Upper lobe of left lung (tissue), 6 donors: Measurements from ENCODE around the gene TJP2. TPM values are rescaled to one million over a fixed set of nuclear protein-coding genes. Genes with fewer than 3 reads are reported as not detected.
A peak's percentile ranks its signal among the peaks of the same experiment; 100 is the strongest.

Experiments
- ATAC-seq, 2 donors: fragments of 200-7000 bp; cut with Tn5 transposase; one replicate each; pipeline ENCODE4 v1.9.1; 2022; ENCODE audit warnings: mild to moderate bottlenecking in 2 of 2, moderate library complexity in 2 of 2; ENCODE audit not compliant: low FRiP score in 2 of 2
- DNase-seq, 2 donors: peaks; one replicate each; pipeline ENCODE4 v3.0.0-alpha.2; 2019 to 2020
- H3K27ac ChIP-seq, 4 donors: fragments of 200-600 bp; sonication (generic); one replicate each; pipeline ENCODE4 v1.5.1; 2016 to 2019
- H3K27me3 ChIP-seq, 4 donors: fragments of 200-600 bp; sonication (generic); one replicate each; pipeline ENCODE4 v1.5.1; 2017 to 2019
- H3K36me3 ChIP-seq, 4 donors: fragments of 200-600 bp; sonication (generic); one replicate each; pipeline ENCODE4 v1.5.1; 2016 to 2019
- H3K4me1 ChIP-seq, 4 donors: fragments of 200-600 bp; sonication (generic); one replicate each; pipeline ENCODE4 v1.5.1; 2018 to 2019
- H3K4me3 ChIP-seq, 4 donors: fragments of 200-600 bp; sonication (generic); one replicate each; pipeline ENCODE4 v1.5.1; 2017 to 2019; ENCODE audit warnings: mild to moderate bottlenecking in 2 of 4, moderate library complexity in 1 of 4
- H3K9me3 ChIP-seq, 4 donors: fragments of 200-600 bp; sonication (generic); one replicate each; pipeline ENCODE4 v1.5.1; 2018 to 2019
- EP300 ChIP-seq, 4 donors: sonication (generic); formaldehyde crosslinking; IDR thresholded peaks; one replicate each; pipeline ENCODE4 v1.5.1; 2017; ENCODE audit warnings: antibody characterized with exemption in 4 of 4, control low read depth in 2 of 4
- POLR2A ChIP-seq, 4 donors: fragments of 450-650 bp; IDR thresholded peaks; one replicate each; pipeline ENCODE4 v1.5.1; 2016 to 2017; ENCODE audit warnings: antibody characterized with exemption in 4 of 4, mild to moderate bottlenecking in 2 of 4
- POLR2AphosphoS5 ChIP-seq, 2 donors: sonication (generic); formaldehyde crosslinking; IDR thresholded peaks; one replicate each; pipeline ENCODE4 v1.5.1; 2017; ENCODE audit warnings: antibody characterized with exemption in 2 of 2
- WGBS, 2 donors: methylation state at CpG; one replicate each; pipeline ENCODE4 v1.1.5; 2017 to 2018; 5-methylcytosine and 5-hydroxymethylcytosine counted together
- total RNA-seq, 6 donors: library from RNA; depleted of rRNA in 4 of 6; stranded (reverse); fragments of >200 nt in 4 of 6; gene quantifications; one replicate each; pipeline versions ENCODE4 v1.1.0 to v1.2.1, GENCODE V29; 2016 to 2021
- TF ChIP-seq, protein P1 (sequence below), 6 experiments: fragments of 450-650 bp in 4 of 6; fragments of 200-600 bp in 2 of 6; sonication (generic) in 2 of 6; IDR thresholded peaks; one replicate each; pipeline ENCODE4 v1.5.1; 2016 to 2019; ENCODE audit warnings: antibody characterized with exemption in 6 of 6
- donor health status: DM: no; HTN: no; CAD: no; lungs with moderate emphysema.
- donor health status: DM: no; HTN: yes; CAD: no; lungs with severe emphysema.

TJP2 gene
- total RNA-seq, 6 donors from 2014 or later, result 98.3 to 270 (median 185) TPM

DNA sequence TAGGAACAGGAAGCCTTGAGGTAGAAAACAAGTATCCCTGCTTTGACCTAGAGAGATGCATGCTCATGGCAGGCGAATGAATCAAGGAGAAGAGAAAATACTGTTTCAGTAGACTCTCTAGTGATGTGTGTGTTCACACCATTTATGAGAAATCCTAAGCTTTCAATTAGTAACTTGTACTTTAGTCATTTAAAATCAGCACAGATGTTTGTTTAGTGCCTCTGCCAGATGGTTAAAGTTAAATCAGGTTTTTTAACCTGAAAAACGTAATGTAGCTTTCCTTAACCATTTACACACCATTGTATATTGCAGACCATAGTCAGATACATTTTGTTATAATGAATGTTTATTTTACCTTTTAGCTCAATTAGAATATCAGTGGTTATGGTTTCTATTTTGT lies 5.0 kb downstream of the TJP2 start:
- 57 to 60% methylated on average over 2 of the region's 2 CpGs for WGBS, 2 donors
- TF ChIP-seq POLR2A (IDR thresholded peaks at IDR 0.05) (no peak), EP300 (IDR thresholded peaks at IDR 0.05) (no peak), POLR2AphosphoS5 (IDR thresholded peaks at IDR 0.05) (no peak)
- TF ChIP-seq, protein P1, sequence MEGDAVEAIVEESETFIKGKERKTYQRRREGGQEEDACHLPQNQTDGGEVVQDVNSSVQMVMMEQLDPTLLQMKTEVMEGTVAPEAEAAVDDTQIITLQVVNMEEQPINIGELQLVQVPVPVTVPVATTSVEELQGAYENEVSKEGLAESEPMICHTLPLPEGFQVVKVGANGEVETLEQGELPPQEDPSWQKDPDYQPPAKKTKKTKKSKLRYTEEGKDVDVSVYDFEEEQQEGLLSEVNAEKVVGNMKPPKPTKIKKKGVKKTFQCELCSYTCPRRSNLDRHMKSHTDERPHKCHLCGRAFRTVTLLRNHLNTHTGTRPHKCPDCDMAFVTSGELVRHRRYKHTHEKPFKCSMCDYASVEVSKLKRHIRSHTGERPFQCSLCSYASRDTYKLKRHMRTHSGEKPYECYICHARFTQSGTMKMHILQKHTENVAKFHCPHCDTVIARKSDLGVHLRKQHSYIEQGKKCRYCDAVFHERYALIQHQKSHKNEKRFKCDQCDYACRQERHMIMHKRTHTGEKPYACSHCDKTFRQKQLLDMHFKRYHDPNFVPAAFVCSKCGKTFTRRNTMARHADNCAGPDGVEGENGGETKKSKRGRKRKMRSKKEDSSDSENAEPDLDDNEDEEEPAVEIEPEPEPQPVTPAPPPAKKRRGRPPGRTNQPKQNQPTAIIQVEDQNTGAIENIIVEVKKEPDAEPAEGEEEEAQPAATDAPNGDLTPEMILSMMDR (IDR thresholded peaks at IDR 0.05), result no peak
- peak overlapping the region in 1 of 4 donors; percentile 19 for H3K27ac ChIP-seq
- peaks cover 48 to 70% (median 58%) of the 10 kb centered on the region in 4 donors for H3K4me1 ChIP-seq
- DNase-seq, result no peak
- H3K36me3 ChIP-seq, result peaks cover 0 to 1% (median 0%) of the 10 kb centered on the region in 4 donors
- no peak for ATAC-seq
- no peaks in the 10 kb centered on the region for H3K27me3 ChIP-seq
- H3K4me3 ChIP-seq, result no peak overlapping the region
- H3K9me3 ChIP-seq, result no peaks in the 10 kb centered on the region

DNA sequence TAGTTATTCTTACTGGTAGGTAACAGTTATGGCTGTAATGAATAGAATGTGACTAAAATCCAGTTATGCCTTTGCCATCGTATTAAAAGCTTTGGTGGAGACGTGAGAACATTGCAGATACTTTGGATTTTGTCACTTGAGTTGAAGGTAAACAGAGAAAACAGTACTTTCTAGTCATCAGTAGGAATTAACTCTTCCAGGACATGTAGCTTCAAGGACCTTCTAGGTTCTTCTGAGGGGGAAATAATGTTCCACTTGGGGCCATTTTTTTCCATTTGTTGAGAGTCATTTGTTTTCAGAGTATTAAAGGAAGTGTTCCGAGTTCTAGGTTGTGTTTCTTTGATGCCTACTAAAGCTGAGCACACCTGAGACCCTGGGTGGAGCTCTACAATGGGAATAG lies 6.1 kb downstream of the TJP2 start:
- peaks cover 42 to 60% (median 55%) of the 10 kb centered on the region in 4 donors for H3K4me1 ChIP-seq
- ATAC-seq, result no peak
- no peaks in the 10 kb centered on the region for H3K9me3 ChIP-seq
- peak overlapping the region; percentile 52 to 87 (median 70) for H3K27ac ChIP-seq
- no peak for DNase-seq
- TF ChIP-seq POLR2AphosphoS5 (IDR thresholded peaks at IDR 0.05) (no peak), POLR2A (IDR thresholded peaks at IDR 0.05) (no peak), EP300 (IDR thresholded peaks at IDR 0.05) (no peak)
- TF ChIP-seq, protein P1 (IDR thresholded peaks at IDR 0.05), result no peak
- peaks cover 0 to 3% (median 0%) of the 10 kb centered on the region in 4 donors for H3K36me3 ChIP-seq
- no peak overlapping the region for H3K4me3 ChIP-seq
- WGBS, 2 donors, result 54 to 62% methylated on average over 3 of the region's 3 CpGs
- no peaks in the 10 kb centered on the region for H3K27me3 ChIP-seq

DNA sequence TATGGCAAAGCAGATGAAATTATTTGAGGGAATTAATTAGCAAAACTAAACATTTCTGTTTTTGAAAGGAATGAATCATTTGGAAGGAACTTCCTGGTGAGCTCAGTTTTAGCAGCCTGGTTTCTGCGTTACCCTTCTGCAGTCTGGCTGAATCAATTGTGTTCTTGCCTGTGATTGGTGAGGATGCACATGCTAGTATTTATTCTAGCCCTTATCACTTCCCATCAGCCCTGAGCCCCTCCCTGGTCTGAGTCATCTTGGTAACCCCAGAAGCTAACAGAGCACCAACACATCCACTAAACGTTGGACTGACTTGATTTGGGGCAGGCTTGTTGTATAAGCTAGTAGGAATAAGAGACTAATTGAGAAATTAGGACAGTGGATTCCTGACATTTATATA lies 6.6 kb downstream of the TJP2 start:
- peak; percentile 65 to 82 for ATAC-seq
- DNase-seq, result peak in 1 of 2 donors; percentile 53
- peak overlapping the region; percentile 52 to 87 (median 70) for H3K27ac ChIP-seq
- H3K9me3 ChIP-seq, result no peaks in the 10 kb centered on the region
- no peaks in the 10 kb centered on the region for H3K27me3 ChIP-seq
- peak; percentile 67 to 81 for TF ChIP-seq POLR2AphosphoS5 (IDR thresholded peaks at IDR 0.05)
- TF ChIP-seq, protein P1 (IDR thresholded peaks at IDR 0.05), result no peak
- no peak for TF ChIP-seq POLR2A (IDR thresholded peaks at IDR 0.05)
- TF ChIP-seq EP300 (IDR thresholded peaks at IDR 0.05), result peak in 2 of 4 donors; percentile 45 to 70
- peaks cover 37 to 55% (median 50%) of the 10 kb centered on the region in 4 donors for H3K4me1 ChIP-seq
- no peak overlapping the region for H3K4me3 ChIP-seq
- peaks cover 0 to 3% (median 0%) of the 10 kb centered on the region in 4 donors for H3K36me3 ChIP-seq
- 13 to 20% methylated on average over 2 of the region's 2 CpGs for WGBS, 2 donors

DNA sequence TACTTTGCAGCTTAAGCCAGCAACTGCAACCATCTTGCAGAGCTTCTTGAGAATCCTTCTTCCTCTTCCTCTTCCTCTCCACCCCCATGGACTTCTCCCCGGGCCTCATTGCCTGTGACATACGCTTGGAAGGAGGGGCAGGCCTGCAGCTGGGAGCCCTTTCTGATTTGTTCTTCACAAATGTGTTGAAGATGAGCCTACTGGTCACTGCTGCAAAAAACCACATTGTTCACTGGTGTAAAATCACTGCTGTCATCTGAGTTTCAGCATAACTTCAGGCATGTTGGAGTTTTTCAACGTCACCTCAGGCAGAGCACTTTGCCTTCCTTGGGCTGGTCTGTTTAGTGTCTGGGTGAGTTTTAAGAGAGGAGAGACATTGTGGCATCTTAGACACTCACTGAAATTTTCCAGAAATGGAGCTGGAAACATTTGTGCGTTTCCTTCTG lies 7.9 kb downstream of the TJP2 start:
- H3K4me1 ChIP-seq, result peaks cover 38 to 55% (median 47%) of the 10 kb centered on the region in 4 donors
- ATAC-seq, result peak in 1 of 2 donors; percentile 40
- H3K9me3 ChIP-seq, result no peaks in the 10 kb centered on the region
- 42 to 44% methylated on average over 4 of the region's 4 CpGs for whole genome bisulfite sequencing, 2 donors
- H3K36me3 ChIP-seq, result peaks cover 0 to 3% (median 0%) of the 10 kb centered on the region in 4 donors
- H3K4me3 ChIP-seq, result no peak overlapping the region
- TF ChIP-seq POLR2AphosphoS5 (IDR thresholded peaks at IDR 0.05) (no peak), POLR2A (IDR thresholded peaks at IDR 0.05) (no peak), EP300 (IDR thresholded peaks at IDR 0.05) (no peak)
- TF ChIP-seq, protein P1 (IDR thresholded peaks at IDR 0.05), result no peak
- no peak for DNase-seq
- H3K27ac ChIP-seq, result peak overlapping the region; percentile 24 to 87 (median 59)
- H3K27me3 ChIP-seq, result no peaks in the 10 kb centered on the region

DNA sequence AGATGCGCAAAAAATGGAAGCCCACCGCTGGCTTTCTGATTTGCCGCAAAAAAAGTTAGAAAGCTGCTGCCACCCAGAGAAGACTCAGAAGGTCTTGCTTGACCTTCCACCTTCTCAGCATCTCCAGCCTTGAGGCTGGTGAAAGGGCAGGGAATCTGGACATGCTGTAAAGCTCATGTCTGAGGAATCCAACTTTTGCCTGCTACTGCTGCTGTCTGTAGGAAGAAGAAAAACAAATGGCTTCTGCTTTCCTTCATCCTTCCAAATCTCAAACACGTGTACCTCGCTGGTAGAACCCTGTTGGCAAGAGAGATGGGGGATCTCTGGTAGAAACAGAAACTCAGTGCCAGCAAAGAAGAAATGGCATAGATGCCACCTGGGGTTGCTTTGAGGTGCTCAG lies 10.2 kb downstream of the TJP2 start:
- DNase-seq, result no peak
- no peak overlapping the region for H3K4me3 ChIP-seq
- H3K9me3 ChIP-seq, result no peaks in the 10 kb centered on the region
- 93 to 96% methylated on average over 5 of the region's 5 CpGs for WGBS, 2 donors
- H3K36me3 ChIP-seq, result peaks cover 0 to 3% (median 0%) of the 10 kb centered on the region in 4 donors
- TF ChIP-seq, protein P1 (IDR thresholded peaks at IDR 0.05), result no peak
- no peak for TF ChIP-seq EP300 (IDR thresholded peaks at IDR 0.05)
- TF ChIP-seq POLR2A (IDR thresholded peaks at IDR 0.05), result no peak
- no peak for TF ChIP-seq POLR2AphosphoS5 (IDR thresholded peaks at IDR 0.05)
- peak overlapping the region in 1 of 4 donors; percentile 87 for H3K27ac ChIP-seq
- H3K27me3 ChIP-seq, result no peaks in the 10 kb centered on the region
- H3K4me1 ChIP-seq, result peaks cover 46 to 57% (median 53%) of the 10 kb centered on the region in 4 donors
- no peak for ATAC-seq
